HEK293 (cell line): ENCODE data around the gene PGGHG.

Experiments used
- CTCF ChIA-PET: fragments of 350-600 bp; formaldehyde crosslinking; extraction: SDS; loops from one replicate; lab custom pipeline; 2021; ENCODE audit warnings: antibody characterized with exemption; lab: Yijun Ruan, JAX
- POLR2A ChIA-PET: fragments of 300-600 bp; formaldehyde crosslinking; extraction: SDS; loops from one replicate; lab custom pipeline; 2020; ENCODE audit warnings: antibody characterized with exemption, inconsistent platforms; lab: Yijun Ruan, JAX
- H3K27ac ChIP-seq: fragments of 200-500 bp; sonication (Bioruptor generic); 2 replicates; pipeline ENCODE4 v1.5.1; 2014; ENCODE audit warnings: low read depth, low read length, control low read depth, inconsistent platforms; ENCODE audit errors: extremely low read depth
- H3K36me3 ChIP-seq, 2 experiments: fragments of 200-500 bp in 1 of 2; sonication (Bioruptor generic) in 1 of 2; 1 replicate in 1 of 2; 2 replicates in 1 of 2; pipeline ENCODE4 v1.5.1; 2014 to 2017; ENCODE audit warnings: inconsistent platforms in 2 of 2, low read length in 2 of 2; ENCODE audit not compliant: control insufficient read depth in 2 of 2, insufficient read depth in 1 of 2
- H3K4me1 ChIP-seq: fragments of 200-500 bp; sonication (Bioruptor generic); 2 replicates; pipeline ENCODE4 v1.5.1; 2014; ENCODE audit warnings: mild to moderate bottlenecking, low read length, inconsistent platforms; ENCODE audit not compliant: control insufficient read depth, insufficient read depth
- H3K4me3 ChIP-seq: 2 replicates; pipeline ENCODE4 v1.5.1; 2011; ENCODE audit warnings: low read depth, mild to moderate bottlenecking, control low read depth, low read length, moderate library complexity
- H3K9me3 ChIP-seq: fragments of 200-500 bp; sonication (Bioruptor generic); 2 replicates; pipeline ENCODE4 v1.5.1; 2014; ENCODE audit warnings: low read depth, low read length, inconsistent platforms; ENCODE audit not compliant: control insufficient read depth, insufficient read depth
- ELK4 ChIP-seq: IDR thresholded peaks from 2 replicates; pipeline ENCODE4 v1.6.1; 2011; ENCODE audit warnings: mild to moderate bottlenecking, low read depth, low read length, borderline replicate concordance
- FEZF1 ChIP-seq: fragments of 450-650 bp; formaldehyde crosslinking; IDR thresholded peaks from 2 replicates; pipeline ENCODE4 v1.5.1; 2016; ENCODE audit warnings: missing biosample characterization, missing genetic modification characterization
- MEIS1 ChIP-seq: sonication (generic); formaldehyde crosslinking; IDR thresholded peaks from 2 replicates; pipeline ENCODE4 v1.8.1; 2022; ENCODE audit warnings: missing genetic modification reagents, mild to moderate bottlenecking, borderline replicate concordance
- OVOL3 ChIP-seq: fragments of 450-650 bp; formaldehyde crosslinking; IDR thresholded peaks from 2 replicates; pipeline ENCODE4 v1.5.1; 2016; ENCODE audit warnings: missing biosample characterization, missing genetic modification characterization
- PBX3 ChIP-seq: sonication (generic); formaldehyde crosslinking; IDR thresholded peaks from 2 replicates; pipeline ENCODE4 v1.8.1; 2022; ENCODE audit warnings: mild to moderate bottlenecking, moderate library complexity, missing genetic modification reagents
- ZBTB6 ChIP-seq: fragments of 450-650 bp; formaldehyde crosslinking; IDR thresholded peaks from 2 replicates; pipeline ENCODE4 v1.5.1; 2017; ENCODE audit warnings: missing biosample characterization, missing genetic modification characterization
- ZBTB8A ChIP-seq: fragments of 450-650 bp; formaldehyde crosslinking; IDR thresholded peaks from 2 replicates; pipeline ENCODE4 v1.5.1; 2016; ENCODE audit warnings: missing biosample characterization, missing genetic modification characterization
- ZEB2 ChIP-seq: fragments of 450-650 bp; formaldehyde crosslinking; IDR thresholded peaks from 2 replicates; pipeline ENCODE4 v1.5.1; 2016; ENCODE audit warnings: missing biosample characterization, missing genetic modification characterization
- ZIC2 ChIP-seq: fragments of 450-650 bp; formaldehyde crosslinking; IDR thresholded peaks from 2 replicates; pipeline ENCODE4 v1.5.1; 2016; ENCODE audit warnings: missing biosample characterization, missing genetic modification characterization
- ZNF10 ChIP-seq: fragments of 450-650 bp; formaldehyde crosslinking; IDR thresholded peaks from 2 replicates; pipeline ENCODE4 v1.5.1; 2017; ENCODE audit warnings: missing biosample characterization, missing genetic modification characterization
- ZNF16 ChIP-seq: fragments of 450-650 bp; formaldehyde crosslinking; IDR thresholded peaks from 2 replicates; pipeline ENCODE4 v1.5.1; 2016; ENCODE audit warnings: low read depth, missing biosample characterization, missing genetic modification characterization
- ZNF184 ChIP-seq: fragments of 450-650 bp; IDR thresholded peaks from 2 replicates; pipeline ENCODE4 v1.5.1; 2018; ENCODE audit warnings: missing biosample characterization, mild to moderate bottlenecking, missing genetic modification characterization
- ZNF501 ChIP-seq: fragments of 450-650 bp; formaldehyde crosslinking; IDR thresholded peaks from 2 replicates; pipeline ENCODE4 v1.5.1; 2016; ENCODE audit warnings: missing biosample characterization, missing genetic modification characterization
- ZNF514 ChIP-seq: fragments of 450-650 bp; formaldehyde crosslinking; IDR thresholded peaks from 2 replicates; pipeline ENCODE4 v1.5.1; 2016; ENCODE audit warnings: missing biosample characterization, missing genetic modification characterization
- ZNF518A ChIP-seq: fragments of 450-650 bp; formaldehyde crosslinking; conservative IDR thresholded peaks from 2 replicates; pipeline ENCODE4 v1.5.1; 2016; ENCODE audit warnings: low read depth, missing biosample characterization, missing genetic modification characterization
- ZNF600 ChIP-seq: fragments of 450-650 bp; formaldehyde crosslinking; IDR thresholded peaks from 2 replicates; pipeline ENCODE4 v1.5.1; 2016; ENCODE audit warnings: missing biosample characterization, missing genetic modification characterization
- ZNF701 ChIP-seq: fragments of 450-650 bp; formaldehyde crosslinking; IDR thresholded peaks from 2 replicates; pipeline ENCODE4 v1.5.1; 2016; ENCODE audit warnings: missing biosample characterization, missing genetic modification characterization
- ZNF768 ChIP-seq: fragments of 450-650 bp; formaldehyde crosslinking; IDR thresholded peaks from 2 replicates; pipeline ENCODE4 v1.5.1; 2018; ENCODE audit warnings: missing biosample characterization, mild to moderate bottlenecking, missing genetic modification characterization
- ZSCAN5A ChIP-seq: fragments of 450-650 bp; formaldehyde crosslinking; IDR thresholded peaks from 2 replicates; pipeline ENCODE4 v1.5.1; 2016; ENCODE audit warnings: missing biosample characterization, missing genetic modification characterization

The PGGHG gene

GRCh38 chr11:278001-278951, 10.7 kb upstream of the PGGHG start, which contains the start of gene NLRP6:
Gene NLRP6, plus strand, starts transcription at chr11:278407. Its CDS starts 163 bp downstream, at chr11:278570.
- Histone ChIP-seq H3K9me3 (no peaks in the 10 kb centered on the region), H3K27ac (no peak within 1 kb of the TSS), H3K36me3 (no peaks in the 10 kb centered on the region), H3K4me3 (no peak within 1 kb of the TSS), H3K4me1 (no peaks in the 10 kb centered on the region)
- POLR2A ChIA-PET = interaction anchor here (0.5 kb wide), 1 partner anchor 156 kb away, joined by 5 read pairs; no protein-coding TSS in a partner anchor
- TF ChIP-seq ZNF600 (tag by site-specific recombination) (no peak), ZNF514 (tag by site-specific recombination) (no peak), FEZF1 (tag by site-specific recombination) (no peak), ZEB2 (tag by site-specific recombination) (no peak), ZNF701 (tag by site-specific recombination) (no peak), ZSCAN5A (tag by site-specific recombination) (no peak), ELK4 (no peak), ZIC2 (no peak), ZNF184 (tag by site-specific recombination) (no peak), ZNF10 (tag by site-specific recombination) (no peak), MEIS1 (CRISPR knock-in tag) (no peak), ZNF768 (tag by site-specific recombination) (no peak), PBX3 (CRISPR knock-in tag) (no peak), ZNF501 (no peak), OVOL3 (tag by site-specific recombination) (no peak), ZBTB6 (tag by site-specific recombination) (no peak), ZBTB8A (no peak), ZNF16 (no peak), ZNF518A (tag by site-specific recombination) (no peak)
- CTCF ChIA-PET = interaction anchor here (0.6 to 4.0 kb wide), 2 partner anchors 18 to 28 kb away, joined by 3 to 28 read pairs; no protein-coding TSS in a partner anchor
